ENCODE measurements around the gene OSBPL1A.

The OSBPL1A gene

GRCh38 chr18:24118750-24119577 lies 278.7 kb downstream of the OSBPL1A start:
- H3K9me3 ChIP-seq (ENCODE audit: control extremely low read depth in 1 of 5, control insufficient read depth in 4 of 5, insufficient read depth in 2 of 5, low read depth in 1 of 5, low read length in 4 of 5) = no peaks in the 10 kb centered on the region
- H3K4me1 ChIP-seq (ENCODE audit: control extremely low read depth in 1 of 4, control insufficient read depth in 4 of 4, insufficient read depth in 4 of 4, low read length in 3 of 4) = peaks cover 8 to 15% (median 10%) of the 10 kb centered on the region in 4 experiments
- POLR2A ChIA-PET = no interaction called here
- no peak overlapping the region for H3K4me3 ChIP-seq (ENCODE audit: control insufficient read depth in 1 of 7, extremely low read depth in 1 of 7, insufficient read depth in 4 of 7, low read depth in 2 of 7, low read length in 6 of 7)
- CTCF ChIA-PET = interaction anchor here (0.6 to 4.1 kb wide), 11 partner anchors 12 to 304 kb away, joined by 3 to 17 read pairs (median 3); no protein-coding TSS in a partner anchor
- no peaks in the 10 kb centered on the region for H3K27me3 ChIP-seq (replicated peaks in 2 of 5; ENCODE audit: control insufficient read depth in 4 of 5, insufficient read depth in 5 of 5, low read length in 4 of 5)
- peak; percentile 78 to 90 (median 83) for DNase-seq
- peaks cover 0 to 28% (median 13%) of the 10 kb centered on the region in 4 experiments for H3K36me3 ChIP-seq (ENCODE audit: control insufficient read depth in 4 of 4, insufficient read depth in 4 of 4, low read length in 3 of 4)
- 100% methylated on average over 1 of the region's 8 CpGs for WGBS (ENCODE audit: insufficient coverage)
- no peak overlapping the region for H3K27ac ChIP-seq (ENCODE audit: insufficient read depth in 1 of 2, low read depth in 1 of 2, low read length in 2 of 2, poor library complexity in 1 of 2, severe bottlenecking in 2 of 2)

- no peak overlapping the region for H3K27ac ChIP-seq (ENCODE audit: insufficient read depth in 1 of 2, low read depth in 1 of 2, low read length in 2 of 2, poor library complexity in 1 of 2, severe bottlenecking in 2 of 2)
- H3K4me1 ChIP-seq (ENCODE audit: control extremely low read depth in 1 of 4, control insufficient read depth in 4 of 4, insufficient read depth in 4 of 4, low read length in 3 of 4) = peaks cover 8 to 15% (median 10%) of the 10 kb centered on the region in 4 experiments
- peak in 2 of 3 donors; percentile 48 to 55 for DNase-seq
- H3K9me3 ChIP-seq (ENCODE audit: control extremely low read depth in 1 of 5, control insufficient read depth in 4 of 5, insufficient read depth in 2 of 5, low read depth in 1 of 5, low read length in 4 of 5) = no peaks in the 10 kb centered on the region
- WGBS (ENCODE audit: insufficient coverage) = 0% methylated on average over 1 of the region's 2 CpGs
- no peak overlapping the region for H3K4me3 ChIP-seq (ENCODE audit: control insufficient read depth in 1 of 7, extremely low read depth in 1 of 7, insufficient read depth in 4 of 7, low read depth in 2 of 7, low read length in 6 of 7)
- H3K36me3 ChIP-seq (ENCODE audit: control insufficient read depth in 4 of 4, insufficient read depth in 4 of 4, low read length in 3 of 4) = peaks cover 0 to 15% (median 9%) of the 10 kb centered on the region in 4 experiments
- POLR2A ChIA-PET = no interaction called here
- H3K27me3 ChIP-seq (replicated peaks in 2 of 5; ENCODE audit: control insufficient read depth in 4 of 5, insufficient read depth in 5 of 5, low read length in 4 of 5) = no peaks in the 10 kb centered on the region
- CTCF ChIA-PET = interaction anchor here (4.1 kb wide), 1 partner anchor 292 kb away, joined by 17 read pairs; no protein-coding TSS in a partner anchor
Observed at GRCh38 chr18:24115628-24116027, 282.0 kb downstream of the OSBPL1A start.

GRCh38 chr18:24114924-24115549 lies 282.6 kb downstream of the OSBPL1A start:
- CTCF ChIA-PET = interaction anchor here (4.1 kb wide), 1 partner anchor 291 kb away, joined by 17 read pairs; no protein-coding TSS in a partner anchor

GRCh38 chr18:24112874-24113615 lies 284.6 kb downstream of the OSBPL1A start:
- H3K4me3 ChIP-seq (ENCODE audit: control insufficient read depth in 1 of 7, extremely low read depth in 1 of 7, insufficient read depth in 4 of 7, low read depth in 2 of 7, low read length in 6 of 7) = no peak overlapping the region
- 92% methylated on average over 12 of the region's 15 CpGs for WGBS (ENCODE audit: insufficient coverage)
- no peaks in the 10 kb centered on the region for H3K9me3 ChIP-seq (ENCODE audit: control extremely low read depth in 1 of 5, control insufficient read depth in 4 of 5, insufficient read depth in 2 of 5, low read depth in 1 of 5, low read length in 4 of 5)
- no peak for DNase-seq
- H3K27ac ChIP-seq (ENCODE audit: insufficient read depth in 1 of 2, low read depth in 1 of 2, low read length in 2 of 2, poor library complexity in 1 of 2, severe bottlenecking in 2 of 2) = no peak overlapping the region
- no peaks in the 10 kb centered on the region for H3K27me3 ChIP-seq (replicated peaks in 2 of 5; ENCODE audit: control insufficient read depth in 4 of 5, insufficient read depth in 5 of 5, low read length in 4 of 5)
- CTCF ChIA-PET = interaction anchor here (0.6 kb wide), 1 partner anchor 194 kb away, joined by 3 read pairs; no protein-coding TSS in a partner anchor
- peaks cover 0 to 13% (median 7%) of the 10 kb centered on the region in 4 experiments for H3K36me3 ChIP-seq (ENCODE audit: control insufficient read depth in 4 of 4, insufficient read depth in 4 of 4, low read length in 3 of 4)
- H3K4me1 ChIP-seq (ENCODE audit: control extremely low read depth in 1 of 4, control insufficient read depth in 4 of 4, insufficient read depth in 4 of 4, low read length in 3 of 4) = peaks cover 8 to 15% (median 10%) of the 10 kb centered on the region in 4 experiments
- POLR2A ChIA-PET = interaction anchor here (0.6 kb wide), 1 partner anchor 234 kb away, joined by 5 read pairs; no protein-coding TSS in a partner anchor

More at GRCh38 chr18:24114924-24115549, 282.6 kb downstream of the OSBPL1A start:
- 100% methylated on average over 1 of the region's 4 CpGs for WGBS (ENCODE audit: insufficient coverage)
- Histone ChIP-seq H3K36me3 (ENCODE audit: control insufficient read depth in 4 of 4, insufficient read depth in 4 of 4, low read length in 3 of 4) (peaks cover 0 to 13% (median 9%) of the 10 kb centered on the region in 4 experiments), H3K27ac (ENCODE audit: insufficient read depth in 1 of 2, low read depth in 1 of 2, low read length in 2 of 2, poor library complexity in 1 of 2, severe bottlenecking in 2 of 2) (no peak overlapping the region), H3K27me3 (replicated peaks in 2 of 5; ENCODE audit: control insufficient read depth in 4 of 5, insufficient read depth in 5 of 5, low read length in 4 of 5) (no peaks in the 10 kb centered on the region), H3K4me1 (ENCODE audit: control extremely low read depth in 1 of 4, control insufficient read depth in 4 of 4, insufficient read depth in 4 of 4, low read length in 3 of 4) (peaks cover 8 to 15% (median 10%) of the 10 kb centered on the region in 4 experiments), H3K4me3 (ENCODE audit: control insufficient read depth in 1 of 7, extremely low read depth in 1 of 7, insufficient read depth in 4 of 7, low read depth in 2 of 7, low read length in 6 of 7) (no peak overlapping the region), H3K9me3 (ENCODE audit: control extremely low read depth in 1 of 5, control insufficient read depth in 4 of 5, insufficient read depth in 2 of 5, low read depth in 1 of 5, low read length in 4 of 5) (no peaks in the 10 kb centered on the region)
- no peak for DNase-seq
- POLR2A ChIA-PET = interaction anchor here (1.3 kb wide), 1 partner anchor 100 kb away, joined by 3 read pairs; the partner anchor contains the start of gene TTC39C

- Histone ChIP-seq H3K4me1 (ENCODE audit: control extremely low read depth in 1 of 4, control insufficient read depth in 4 of 4, insufficient read depth in 4 of 4, low read length in 3 of 4) (peaks cover 8 to 15% (median 10%) of the 10 kb centered on the region in 4 experiments), H3K36me3 (ENCODE audit: control insufficient read depth in 4 of 4, insufficient read depth in 4 of 4, low read length in 3 of 4) (peaks cover 0 to 13% (median 7%) of the 10 kb centered on the region in 4 experiments), H3K27ac (ENCODE audit: insufficient read depth in 1 of 2, low read depth in 1 of 2, low read length in 2 of 2, poor library complexity in 1 of 2, severe bottlenecking in 2 of 2) (no peak overlapping the region), H3K27me3 (replicated peaks in 2 of 5; ENCODE audit: control insufficient read depth in 4 of 5, insufficient read depth in 5 of 5, low read length in 4 of 5) (no peaks in the 10 kb centered on the region), H3K9me3 (ENCODE audit: control extremely low read depth in 1 of 5, control insufficient read depth in 4 of 5, insufficient read depth in 2 of 5, low read depth in 1 of 5, low read length in 4 of 5) (no peaks in the 10 kb centered on the region), H3K4me3 (ENCODE audit: control insufficient read depth in 1 of 7, extremely low read depth in 1 of 7, insufficient read depth in 4 of 7, low read depth in 2 of 7, low read length in 6 of 7) (no peak overlapping the region)
- POLR2A ChIA-PET = interaction anchor here (0.6 kb wide), 1 partner anchor 233 kb away, joined by 5 read pairs; no protein-coding TSS in a partner anchor
- CTCF ChIA-PET = interaction anchor here (0.6 to 0.9 kb wide), 3 partner anchors 87 to 494 kb away, joined by 3 read pairs; no protein-coding TSS in a partner anchor
- DNase-seq = no peak
- 100% methylated on average over 2 of the region's 4 CpGs for WGBS (ENCODE audit: insufficient coverage)
Observed at GRCh38 chr18:24112464-24112863, 285.2 kb downstream of the OSBPL1A start.
